Suprapubic skin (tissue), 4 donors: ENCODE results near the gene GMDS. TPM values are rescaled to one million over a fixed set of nuclear protein-coding genes. Genes with fewer than 3 reads are reported as not detected.

Experiments
- DNase-seq, 2 donors: peaks; one replicate each; pipeline ENCODE4 v3.0.0-alpha.2; 2019; ENCODE audit warnings: low spot score in 2 of 2
- H3K27ac ChIP-seq: fragments of 200-600 bp; sonication (generic); one replicate; pipeline ENCODE4 v1.5.1; 2019
- H3K27me3 ChIP-seq: fragments of 200-600 bp; sonication (generic); one replicate; pipeline ENCODE4 v1.5.1; 2019
- H3K36me3 ChIP-seq: fragments of 200-600 bp; sonication (generic); one replicate; pipeline ENCODE4 v1.5.1; 2019
- H3K4me1 ChIP-seq: fragments of 200-600 bp; sonication (generic); one replicate; pipeline ENCODE4 v1.5.1; 2019
- H3K4me3 ChIP-seq: fragments of 200-600 bp; sonication (generic); one replicate; pipeline ENCODE4 v1.5.1; 2019; ENCODE audit warnings: mild to moderate bottlenecking
- H3K9me3 ChIP-seq: fragments of 200-600 bp; sonication (generic); one replicate; pipeline ENCODE4 v1.5.1; 2019
- EP300 ChIP-seq: sonication (generic); formaldehyde crosslinking; IDR thresholded peaks from one replicate; pipeline ENCODE4 v1.6.1; 2017; ENCODE audit warnings: antibody characterized with exemption
- POLR2A ChIP-seq, 2 donors: fragments of 450-650 bp; IDR thresholded peaks; one replicate each; pipeline ENCODE4 v1.6.1; 2017; ENCODE audit warnings: antibody characterized with exemption in 2 of 2, mild to moderate bottlenecking in 2 of 2, moderate library complexity in 2 of 2
- POLR2AphosphoS5 ChIP-seq, 3 donors: sonication (generic); formaldehyde crosslinking; IDR thresholded peaks; one replicate each; pipeline ENCODE4 v1.6.1; 2017; ENCODE audit warnings: antibody characterized with exemption in 3 of 3
- WGBS: methylation state at CpG from one replicate; pipeline ENCODE4 v1.1.5; 2018; 5-methylcytosine and 5-hydroxymethylcytosine counted together
- total RNA-seq, 4 donors: library from RNA; depleted of rRNA; stranded (reverse); fragments of >200 nt; gene quantifications; one replicate each; pipeline ENCODE4 v1.1.0, GENCODE V29; 2016
- TF ChIP-seq, protein P1 (sequence below), 2 donors: fragments of 200-600 bp in 1 of 2; fragments of 450-650 bp in 1 of 2; sonication (generic) in 1 of 2; IDR thresholded peaks; one replicate each; pipeline ENCODE4 v1.5.1; 2016 to 2019; ENCODE audit warnings: antibody characterized with exemption in 2 of 2, mild to moderate bottlenecking in 1 of 2, moderate library complexity in 1 of 2

GMDS gene
- total RNA-seq, 4 donors from 2014 or later = 11.7 to 19.3 (median 13.2) TPM

DNA sequence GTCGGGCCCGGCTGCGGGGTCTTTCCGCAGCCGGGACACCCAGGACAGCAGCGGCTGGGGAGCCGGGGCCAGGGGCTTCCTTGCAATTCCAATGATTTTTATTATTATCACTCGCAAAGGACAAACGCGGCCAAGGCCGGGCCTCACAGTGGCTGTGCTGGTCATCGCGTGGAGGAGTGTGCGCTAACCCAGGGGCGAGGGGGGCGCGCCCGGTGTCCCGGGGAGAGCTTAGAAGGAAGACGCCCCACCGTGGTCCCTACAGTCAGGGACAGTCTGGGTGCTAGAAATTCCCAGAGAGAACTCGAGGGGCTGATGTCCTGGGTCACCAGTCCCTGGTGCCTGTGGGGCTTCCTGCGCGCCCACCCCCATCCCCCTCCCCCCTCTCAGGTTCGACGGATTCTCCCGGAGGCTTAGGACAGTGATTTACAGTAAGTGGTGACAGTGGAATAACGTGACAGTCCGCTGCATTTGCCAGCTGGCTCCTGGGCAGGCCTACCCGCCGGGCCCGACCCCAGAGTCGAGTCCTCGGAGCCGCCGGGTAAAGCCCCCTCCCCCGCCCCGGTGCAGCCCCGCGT lies 626.2 kb downstream of the GMDS start:
- Histone ChIP-seq H3K4me3 (peak overlapping the region; percentile 39), H3K36me3 (no peaks in the 10 kb centered on the region), H3K27me3 (peaks cover 67% of the 10 kb centered on the region), H3K27ac (peak overlapping the region; percentile 43), H3K9me3 (no peaks in the 10 kb centered on the region), H3K4me1 (peaks cover 25% of the 10 kb centered on the region)
- peak in 1 of 2 donors; percentile 51 for DNase-seq
- 64% methylated on average over 23 of the region's 40 CpGs for WGBS
- TF ChIP-seq EP300 (no peak), POLR2AphosphoS5 (IDR thresholded peaks at IDR 0.05) (no peak), POLR2A (IDR thresholded peaks at IDR 0.05) (no peak)
- TF ChIP-seq, protein P1, sequence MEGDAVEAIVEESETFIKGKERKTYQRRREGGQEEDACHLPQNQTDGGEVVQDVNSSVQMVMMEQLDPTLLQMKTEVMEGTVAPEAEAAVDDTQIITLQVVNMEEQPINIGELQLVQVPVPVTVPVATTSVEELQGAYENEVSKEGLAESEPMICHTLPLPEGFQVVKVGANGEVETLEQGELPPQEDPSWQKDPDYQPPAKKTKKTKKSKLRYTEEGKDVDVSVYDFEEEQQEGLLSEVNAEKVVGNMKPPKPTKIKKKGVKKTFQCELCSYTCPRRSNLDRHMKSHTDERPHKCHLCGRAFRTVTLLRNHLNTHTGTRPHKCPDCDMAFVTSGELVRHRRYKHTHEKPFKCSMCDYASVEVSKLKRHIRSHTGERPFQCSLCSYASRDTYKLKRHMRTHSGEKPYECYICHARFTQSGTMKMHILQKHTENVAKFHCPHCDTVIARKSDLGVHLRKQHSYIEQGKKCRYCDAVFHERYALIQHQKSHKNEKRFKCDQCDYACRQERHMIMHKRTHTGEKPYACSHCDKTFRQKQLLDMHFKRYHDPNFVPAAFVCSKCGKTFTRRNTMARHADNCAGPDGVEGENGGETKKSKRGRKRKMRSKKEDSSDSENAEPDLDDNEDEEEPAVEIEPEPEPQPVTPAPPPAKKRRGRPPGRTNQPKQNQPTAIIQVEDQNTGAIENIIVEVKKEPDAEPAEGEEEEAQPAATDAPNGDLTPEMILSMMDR (IDR thresholded peaks at IDR 0.05) = no peak

DNA sequence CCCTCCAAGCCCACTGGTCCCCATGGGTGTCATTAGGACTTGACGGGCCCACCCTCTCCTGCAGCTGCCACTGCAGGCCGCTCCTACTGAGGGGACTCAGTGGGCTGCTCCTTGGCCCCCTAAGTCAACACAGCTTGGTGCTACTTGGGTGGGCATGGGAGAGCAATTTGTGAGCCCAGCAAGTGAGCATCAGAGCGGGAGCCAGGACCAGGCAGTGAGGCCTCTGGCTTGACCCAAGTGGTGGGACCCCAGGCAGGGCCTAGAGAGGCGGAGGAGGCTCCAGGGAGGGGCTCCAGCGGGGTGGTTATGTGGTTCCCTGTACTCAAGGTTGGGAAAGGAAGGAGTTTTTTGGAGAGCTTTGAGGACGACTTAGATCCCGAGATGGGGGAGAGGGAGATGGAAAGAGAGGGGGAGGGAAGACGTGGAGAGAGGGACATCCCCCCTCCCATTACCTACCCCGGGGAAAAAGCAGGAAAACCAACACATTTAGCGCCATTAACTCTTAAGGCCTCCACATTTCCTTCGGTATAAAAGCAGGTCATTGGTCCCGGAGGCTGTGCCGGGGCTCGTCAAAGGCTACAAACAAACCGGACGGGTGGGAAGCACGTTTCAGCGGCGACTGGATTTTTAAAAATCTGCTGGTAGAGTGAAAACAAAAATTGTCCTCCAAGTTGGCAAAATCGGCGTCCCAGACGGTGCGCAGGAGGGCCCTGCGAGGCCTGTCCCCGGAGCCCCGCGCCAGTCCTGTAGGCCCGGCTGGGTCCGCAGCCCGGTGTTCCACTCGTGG lies 626.9 kb downstream of the GMDS start:
- no peak for TF ChIP-seq EP300
- TF ChIP-seq, protein P1 (IDR thresholded peaks at IDR 0.05) = no peak
- Histone ChIP-seq H3K4me3 (peak overlapping the region; percentile 39), H3K9me3 (no peaks in the 10 kb centered on the region), H3K36me3 (no peaks in the 10 kb centered on the region), H3K27me3 (peaks cover 67% of the 10 kb centered on the region), H3K4me1 (peaks cover 27% of the 10 kb centered on the region), H3K27ac (peak overlapping the region; percentile 8)
- WGBS = 84% methylated on average over 25 of the region's 31 CpGs
- DNase-seq = no peak

DNA sequence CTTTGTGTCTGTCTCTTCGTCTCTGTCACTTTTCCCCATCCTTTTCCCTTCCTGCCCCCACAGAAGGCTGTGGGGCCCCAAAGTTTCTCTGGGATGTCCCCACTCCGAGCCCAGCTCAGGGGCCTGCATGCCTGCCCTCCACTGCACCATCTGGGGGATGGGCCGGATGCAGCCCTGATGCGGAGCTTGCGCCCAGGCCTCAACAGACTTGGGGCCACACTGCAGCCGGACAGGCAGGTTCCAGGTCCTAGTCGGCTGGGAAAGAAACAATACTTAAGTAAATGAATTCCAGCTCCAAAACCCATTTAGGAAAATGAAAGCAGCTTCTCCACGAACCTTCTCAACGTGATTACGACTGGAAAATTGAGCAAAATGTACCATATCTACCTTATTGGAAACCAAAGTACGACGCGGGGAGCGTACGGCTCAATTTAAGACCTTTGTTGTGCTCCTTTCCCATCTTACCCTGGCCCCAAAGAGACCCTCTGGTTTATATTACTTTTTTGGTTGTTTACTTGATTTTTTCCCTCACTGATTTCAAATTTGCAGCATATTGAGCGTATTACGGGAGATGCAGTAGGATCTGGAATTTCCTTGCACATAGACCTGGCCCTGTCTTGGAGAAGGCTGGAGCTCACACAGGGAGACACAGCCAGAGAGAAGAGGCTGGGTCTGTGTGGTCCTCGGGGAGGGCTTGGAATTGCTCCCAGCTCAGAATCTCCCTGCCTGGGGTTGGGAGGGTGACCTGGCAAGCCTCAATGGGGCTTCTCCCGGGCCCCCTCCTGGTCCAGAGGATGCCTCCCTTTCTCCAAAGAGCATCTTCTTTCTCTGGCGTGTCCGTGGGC lies 627.7 kb downstream of the GMDS start:
- no peak overlapping the region for H3K27ac ChIP-seq
- no peak for DNase-seq
- TF ChIP-seq POLR2A (IDR thresholded peaks at IDR 0.05) (no peak), POLR2AphosphoS5 (IDR thresholded peaks at IDR 0.05) (no peak), EP300 (no peak)
- TF ChIP-seq, protein P1 (IDR thresholded peaks at IDR 0.05) = no peak
- no peaks in the 10 kb centered on the region for H3K36me3 ChIP-seq
- H3K27me3 ChIP-seq = peaks cover 73% of the 10 kb centered on the region
- H3K4me3 ChIP-seq = no peak overlapping the region
- peaks cover 31% of the 10 kb centered on the region for H3K4me1 ChIP-seq
- no peaks in the 10 kb centered on the region for H3K9me3 ChIP-seq
- 84% methylated on average over 21 of the region's 21 CpGs for WGBS

DNA sequence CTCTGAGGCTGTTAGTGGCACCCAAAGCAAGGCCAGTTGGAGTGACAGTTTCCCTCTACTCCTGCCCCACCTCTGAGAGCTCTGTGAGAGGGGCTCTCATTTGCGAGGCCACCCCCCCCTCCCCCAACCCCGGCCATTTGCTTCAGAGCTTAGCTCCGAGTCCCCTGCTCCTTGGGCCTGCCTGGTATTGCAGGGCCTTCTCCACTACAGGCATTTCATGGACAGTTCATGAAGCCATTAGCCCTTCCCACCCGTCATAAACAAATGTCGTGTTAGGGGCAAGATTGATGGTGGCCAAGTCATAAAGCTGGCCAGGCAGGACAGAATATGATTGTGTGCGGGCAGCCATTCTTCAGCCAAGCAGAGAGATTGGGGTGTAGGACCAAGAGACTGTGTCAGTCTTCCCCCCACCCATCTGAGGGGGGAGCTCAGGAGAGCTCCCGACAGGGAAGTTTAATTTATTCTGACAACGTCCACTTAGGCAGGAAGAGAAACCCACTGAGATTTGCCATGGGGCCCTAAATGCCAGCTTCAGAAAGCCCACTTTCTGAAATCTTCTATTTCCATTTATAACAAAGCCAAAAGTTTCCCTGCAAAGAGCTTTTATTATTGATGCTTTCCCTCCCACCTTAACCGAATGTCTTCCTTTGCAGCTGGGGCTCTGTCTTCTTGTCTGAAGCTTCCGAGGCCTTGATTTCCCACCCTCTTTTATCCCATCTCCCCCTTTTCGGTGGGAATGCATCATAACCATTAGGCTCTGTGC lies 628.5 kb downstream of the GMDS start:
- WGBS = 87% methylated on average over 11 of the region's 11 CpGs
- Histone ChIP-seq H3K9me3 (no peaks in the 10 kb centered on the region), H3K4me1 (peaks cover 37% of the 10 kb centered on the region), H3K27ac (no peak overlapping the region), H3K27me3 (peaks cover 81% of the 10 kb centered on the region), H3K36me3 (no peaks in the 10 kb centered on the region), H3K4me3 (peak overlapping the region; percentile 71)
- no peak for DNase-seq
- TF ChIP-seq POLR2AphosphoS5 (IDR thresholded peaks at IDR 0.05) = no peak
- TF ChIP-seq EP300 = no peak
- no peak for TF ChIP-seq POLR2A (IDR thresholded peaks at IDR 0.05)
- TF ChIP-seq, protein P1 (IDR thresholded peaks at IDR 0.05) = no peak
